MM.1S (cell line): ENCODE data around the gene SCN4B.
A peak's percentile ranks its signal among the peaks of the same experiment; 100 is the strongest.

Experiments used
- DNase-seq: peaks from one replicate; pipeline ENCODE4 v3.0.0-alpha.2; 2015
- H2AFZ ChIP-seq: fragments of 300-600 bp; sonication (generic); 2 replicates; pipeline ENCODE4 v1.6.0; 2016; ENCODE audit warnings: antibody characterized with exemption, low read length
- H3F3A ChIP-seq: fragments of 300-600 bp; sonication (generic); 2 replicates; pipeline ENCODE4 v1.6.1; 2016; ENCODE audit warnings: mild to moderate bottlenecking, antibody characterized with exemption, low read length, moderate library complexity, mixed read lengths; ENCODE audit not compliant: insufficient read depth
- H3K27ac ChIP-seq: fragments of 300-600 bp; sonication (generic); 2 replicates; pipeline ENCODE4 v1.5.1; 2016; ENCODE audit warnings: mild to moderate bottlenecking, low read length
- H3K27me3 ChIP-seq: fragments of 300-600 bp; sonication (generic); replicated peaks from 2 replicates; pipeline ENCODE4 v1.6.0; 2016; ENCODE audit warnings: low read length; ENCODE audit not compliant: insufficient read depth
- H3K36me3 ChIP-seq: fragments of 300-600 bp; sonication (generic); replicated peaks from 2 replicates; pipeline ENCODE4 v1.6.1; 2016; ENCODE audit warnings: mild to moderate bottlenecking, low read length, mixed read lengths; ENCODE audit not compliant: insufficient read depth
- H3K4me1 ChIP-seq: fragments of 300-600 bp; sonication (generic); 2 replicates; pipeline ENCODE4 v1.6.1; 2016; ENCODE audit warnings: low read length, mixed read lengths
- H3K4me2 ChIP-seq: fragments of 300-600 bp; sonication (generic); 2 replicates; pipeline ENCODE4 v1.6.0; 2016; ENCODE audit warnings: low read depth, low read length
- H3K4me3 ChIP-seq: fragments of 300-600 bp; sonication (generic); 2 replicates; pipeline ENCODE4 v1.5.1; 2016; ENCODE audit warnings: low read length, mixed read lengths
- H3K79me2 ChIP-seq: fragments of 300-600 bp; sonication (generic); 2 replicates; pipeline ENCODE4 v1.6.1; 2016; ENCODE audit warnings: mixed run types, low read length, mixed read lengths
- H3K9ac ChIP-seq: fragments of 300-600 bp; sonication (generic); 2 replicates; pipeline ENCODE4 v1.6.1; 2016; ENCODE audit warnings: low read length, mixed read lengths
- H3K9me2 ChIP-seq: fragments of 300-600 bp; sonication (generic); replicated peaks from 2 replicates; pipeline ENCODE4 v1.6.1; 2016; ENCODE audit warnings: mild to moderate bottlenecking, low read length, mixed read lengths; ENCODE audit not compliant: insufficient read depth
- H3K9me3 ChIP-seq: fragments of 300-600 bp; sonication (generic); replicated peaks from 2 replicates; pipeline ENCODE4 v1.6.1; 2016; ENCODE audit warnings: mild to moderate bottlenecking, low read length, mixed read lengths; ENCODE audit not compliant: insufficient read depth
- H4K20me1 ChIP-seq: fragments of 300-600 bp; sonication (generic); 2 replicates; pipeline ENCODE4 v1.6.1; 2016; ENCODE audit warnings: mild to moderate bottlenecking, low read length, moderate library complexity, mixed read lengths; ENCODE audit not compliant: insufficient read depth
- CTCF ChIP-seq: fragments of 300-600 bp; sonication (generic); IDR thresholded peaks from 2 replicates; pipeline ENCODE4 v1.5.1; 2016; ENCODE audit warnings: antibody characterized with exemption, low read length, mixed read lengths
- EZH2 ChIP-seq: fragments of 300-600 bp; sonication (generic); optimal IDR thresholded peaks from 2 replicates; pipeline ENCODE3; 2017; ENCODE audit warnings: low read depth, mild to moderate bottlenecking, antibody characterized with exemption, low read length, mixed read lengths
- EZH2phosphoT487 ChIP-seq: fragments of 300-600 bp; sonication (generic); IDR thresholded peaks from 2 replicates; pipeline ENCODE4 v1.6.1; 2018; ENCODE audit warnings: antibody characterized with exemption, low read length

The SCN4B gene

GRCh38 chr11:118084656-118085055 lies 68.0 kb downstream of the SCN4B start:
- Histone ChIP-seq H3K4me3 (no peak overlapping the region), H3K9ac (no peak overlapping the region), H3K4me1 (peaks cover 25% of the 10 kb centered on the region), H3K36me3 (no peaks in the 10 kb centered on the region), H3K9me2 (no peaks in the 10 kb centered on the region), H3K27me3 (no peaks in the 10 kb centered on the region), H3K4me2 (peak overlapping the region; percentile 53; the same call in 1 of the 2 replicates), H3K9me3 (no peaks in the 10 kb centered on the region), H2AFZ (0 out of 2 replicates have a peak overlapping the region, but pooled peaks have one; percentile 21), H3F3A (peaks cover 7% of the 10 kb centered on the region; the same call in 1 of the 2 replicates), H4K20me1 (no peaks in the 10 kb centered on the region), H3K27ac (peak overlapping the region; percentile 15; the same call in 1 of the 2 replicates), H3K79me2 (no peaks in the 10 kb centered on the region)
- no peak for DNase-seq
- no peak for TF ChIP-seq CTCF

- Histone ChIP-seq H3F3A (peaks cover 7% of the 10 kb centered on the region; the same call in 1 of the 2 replicates), H3K27ac (peak overlapping the region; percentile 15; the same call in 1 of the 2 replicates), H3K9me2 (no peaks in the 10 kb centered on the region), H4K20me1 (no peaks in the 10 kb centered on the region), H3K9ac (no peak overlapping the region), H2AFZ (peak overlapping the region; percentile 21), H3K27me3 (no peaks in the 10 kb centered on the region), H3K9me3 (no peaks in the 10 kb centered on the region), H3K4me1 (peaks cover 25% of the 10 kb centered on the region), H3K4me3 (no peak overlapping the region), H3K4me2 (peak overlapping the region; percentile 53), H3K36me3 (no peaks in the 10 kb centered on the region), H3K79me2 (no peaks in the 10 kb centered on the region)
- DNase-seq = peak; percentile 60
- TF ChIP-seq EZH2phosphoT487 (no peak), CTCF (no peak), EZH2 (no peak)
Observed at GRCh38 chr11:118084247-118084646, 68.4 kb downstream of the SCN4B start.
